SKM-1 (cell line): Measurements from ENCODE around the gene RTN4IP1.

Source experiments
- DNase-seq: peaks from one replicate; lab custom pipeline; 2025; ENCODE audit not compliant: unreplicated experiment; lab: John Stamatoyannopoulos, UW

The RTN4IP1 gene

DNA sequence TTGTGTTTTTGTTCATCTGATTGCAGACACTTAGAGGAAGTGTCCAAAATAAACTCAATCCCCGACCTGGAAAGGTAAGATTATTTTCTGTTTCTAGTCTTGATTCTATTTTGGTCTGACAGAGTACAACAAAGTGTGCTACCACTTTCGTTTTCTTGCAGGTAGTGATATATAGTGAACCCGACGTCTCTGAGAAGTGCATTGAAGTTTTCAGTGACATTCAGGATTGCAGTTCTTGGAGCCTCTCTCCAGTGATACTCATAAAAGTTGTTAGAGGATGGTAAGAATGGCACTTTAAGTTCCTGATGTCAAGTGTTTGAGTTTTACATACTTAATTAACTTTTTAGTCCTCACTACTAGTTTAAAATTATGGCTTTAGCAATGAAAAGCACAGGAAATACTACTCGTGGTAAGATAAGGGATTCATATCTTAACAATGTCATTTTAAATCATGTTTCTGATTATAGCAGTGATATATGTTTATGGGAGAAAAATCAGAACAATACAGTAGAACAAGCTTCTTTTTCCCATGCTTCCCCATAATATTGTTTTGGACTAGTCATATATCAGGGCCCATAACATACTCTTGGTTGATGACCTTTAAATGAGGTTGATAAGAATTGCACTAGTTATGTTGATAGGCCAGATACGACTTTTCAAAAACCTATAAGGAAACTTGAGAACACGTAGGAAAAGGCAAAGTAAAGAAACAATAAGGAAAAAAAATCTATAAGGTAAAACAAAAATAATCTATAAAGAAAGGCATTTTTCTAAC, 104.0 kb downstream of the RTN4IP1 start:
- no peak for DNase-seq

DNA sequence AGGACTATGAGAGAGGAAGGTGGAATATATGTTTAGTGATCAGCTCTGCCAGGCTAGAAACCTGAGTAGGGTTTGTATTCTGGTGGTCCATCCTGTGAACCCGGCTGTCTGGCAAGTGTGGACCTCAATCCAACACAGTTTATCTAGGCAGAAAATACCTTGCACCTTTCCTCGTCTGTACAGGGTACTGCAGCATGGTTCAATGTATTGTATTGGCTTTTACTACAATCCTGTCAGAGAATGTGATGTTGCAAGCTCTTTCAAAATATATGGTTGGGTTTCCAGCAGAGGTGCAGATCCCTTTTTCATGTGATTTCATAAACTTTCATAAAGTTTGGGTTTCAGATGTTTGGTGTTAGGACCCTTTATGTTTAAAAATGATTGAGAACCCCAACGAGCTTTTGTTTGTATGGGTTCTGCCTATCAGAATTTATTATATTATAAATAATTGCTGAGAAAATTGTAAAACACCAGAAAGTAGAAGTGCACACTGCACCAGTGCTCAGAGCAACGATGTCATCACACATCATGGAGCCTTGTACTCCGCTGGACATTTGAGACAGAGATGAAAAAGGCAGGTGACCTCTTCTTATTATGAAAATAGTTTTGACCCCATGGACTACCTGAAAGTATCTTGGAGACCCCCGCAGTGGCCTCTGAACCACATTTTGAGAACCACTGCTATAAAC, 106.6 kb downstream of the RTN4IP1 start:
- peak; percentile 70 for DNase-seq
